Left forelimb (tissue), 1 donor: ENCODE results near the gene P2RY2.
"Not testable (repeated sequence)": the region's sequence is repeated elsewhere in the genome, so short reads cannot be mapped to it uniquely, and the experiment has no call there.

Experiments
- DNase-seq: peaks from one replicate; pipeline ENCODE4 v3.0.0-alpha.2; 2018; ENCODE audit warnings: low spot score

P2RY2 gene

DNA sequence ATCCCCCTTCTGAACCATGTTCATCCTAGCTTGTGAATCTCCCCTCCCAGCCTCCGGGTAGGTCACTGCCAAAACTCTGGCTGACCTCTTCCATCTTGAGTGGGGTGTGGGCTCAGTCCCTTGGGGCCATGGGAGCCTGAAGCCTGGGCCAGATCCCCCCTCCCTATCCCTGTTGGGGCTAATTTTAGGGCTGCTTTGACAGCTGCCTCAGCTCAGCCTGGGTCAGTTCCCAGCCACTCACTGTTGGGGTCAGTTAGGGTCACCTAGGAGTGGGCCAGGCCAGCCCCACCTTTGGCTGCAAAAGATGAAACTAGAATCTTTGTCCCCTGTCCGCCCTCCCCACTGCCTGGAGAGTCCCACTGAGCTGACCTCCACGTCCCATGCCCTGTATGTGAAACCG, 29.8 kb upstream of the P2RY2 start:
- DNase-seq, result no peak

DNA sequence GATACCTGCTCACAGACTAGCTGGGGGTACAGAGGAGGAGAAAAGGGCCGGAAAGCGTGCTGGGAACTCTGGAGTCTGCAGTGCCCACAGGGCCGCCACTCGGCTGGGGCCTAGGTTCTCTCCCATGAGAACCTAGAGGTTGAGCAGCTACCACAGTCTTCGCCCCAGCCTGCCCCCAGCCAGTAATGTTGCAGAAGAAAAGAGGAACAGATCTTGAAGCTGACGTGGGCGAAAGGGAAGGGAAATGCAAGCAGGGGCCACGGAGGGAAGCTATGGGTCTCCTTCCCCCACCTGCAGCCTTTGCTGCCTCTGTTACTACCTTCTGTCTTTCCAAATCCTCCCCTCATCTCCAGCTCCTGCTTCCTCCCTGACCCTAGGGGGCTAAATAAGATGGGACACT, 28.8 kb upstream of the P2RY2 start:
- no peak for DNase-seq

DNA sequence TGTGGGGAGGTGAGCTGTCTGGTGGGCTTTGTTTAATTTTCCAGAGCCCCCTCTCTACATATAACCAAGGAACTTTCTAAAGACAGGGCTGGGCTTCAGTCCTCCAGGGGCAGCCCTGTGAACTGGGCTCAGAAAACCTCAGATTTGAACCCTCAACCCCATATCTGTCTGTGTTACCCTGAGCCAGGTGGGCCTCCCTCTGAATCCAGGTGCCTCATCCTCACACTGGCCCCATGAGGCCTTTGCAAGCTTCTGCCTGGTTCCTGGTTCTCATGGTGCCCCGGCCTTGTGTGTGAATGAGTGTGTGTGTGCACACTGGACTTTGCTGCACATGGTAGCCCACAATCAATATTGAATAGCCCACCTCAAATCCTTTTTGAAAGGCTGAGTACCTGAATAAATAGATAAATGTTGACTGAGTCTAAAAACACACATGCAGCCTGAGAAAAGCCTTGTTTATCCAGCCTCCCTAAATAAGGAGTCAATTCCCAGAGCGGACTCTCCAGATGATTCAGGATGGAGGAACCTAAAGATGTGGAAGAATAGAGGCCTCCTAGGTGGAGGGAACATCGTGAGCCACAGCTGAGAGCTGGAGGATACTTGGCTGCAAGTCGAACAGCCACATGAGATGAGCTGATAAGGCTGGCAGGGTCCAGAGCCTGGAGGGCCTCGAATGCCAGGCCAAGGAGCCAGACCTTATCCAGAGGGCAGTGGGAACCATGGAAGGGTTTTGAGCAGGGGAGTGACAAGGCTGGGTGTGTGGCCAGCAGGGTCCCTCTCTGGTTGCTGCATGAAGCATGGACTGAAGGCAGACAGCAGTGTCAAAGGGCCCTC, 28.1 kb upstream of the P2RY2 start:
- no peak for DNase-seq

DNA sequence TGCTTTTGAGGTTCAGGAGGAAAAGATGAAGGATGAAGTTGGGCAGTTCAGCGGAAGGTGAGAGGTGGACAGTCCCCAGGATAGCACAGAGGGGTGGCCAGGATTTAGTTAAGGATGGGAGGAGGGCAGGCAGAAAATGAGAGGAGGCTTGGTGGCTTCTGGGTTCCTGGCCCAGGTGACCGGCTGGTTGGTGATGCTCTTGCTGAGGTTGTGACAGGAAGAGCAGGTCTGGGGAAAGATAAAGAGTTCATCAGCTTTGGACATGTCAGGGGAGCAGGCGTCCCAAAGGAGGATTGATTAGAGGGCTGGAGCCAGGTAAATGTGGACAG, 27.6 kb upstream of the P2RY2 start:
- DNase-seq, result no peak

DNA sequence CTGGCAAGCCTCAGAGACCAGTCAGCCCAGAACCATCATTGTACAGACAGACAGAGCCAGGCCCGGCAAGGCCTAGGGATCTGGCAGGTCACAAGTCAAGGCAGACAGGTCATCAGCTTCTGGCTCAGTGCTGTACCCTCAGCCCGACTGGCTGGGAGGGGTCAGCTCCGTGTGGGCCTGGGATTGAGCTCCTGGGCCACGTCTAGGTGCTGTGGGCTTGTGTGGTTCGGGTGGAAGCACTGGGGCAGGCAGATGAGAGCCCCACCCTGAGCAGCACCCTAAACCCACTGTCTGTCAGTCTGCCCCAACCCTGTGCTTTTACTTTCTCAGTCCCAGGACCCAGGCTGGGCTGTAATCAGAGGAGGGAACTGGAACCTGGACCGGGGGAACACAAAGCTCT, 26.9 kb upstream of the P2RY2 start:
- no peak for DNase-seq

DNA sequence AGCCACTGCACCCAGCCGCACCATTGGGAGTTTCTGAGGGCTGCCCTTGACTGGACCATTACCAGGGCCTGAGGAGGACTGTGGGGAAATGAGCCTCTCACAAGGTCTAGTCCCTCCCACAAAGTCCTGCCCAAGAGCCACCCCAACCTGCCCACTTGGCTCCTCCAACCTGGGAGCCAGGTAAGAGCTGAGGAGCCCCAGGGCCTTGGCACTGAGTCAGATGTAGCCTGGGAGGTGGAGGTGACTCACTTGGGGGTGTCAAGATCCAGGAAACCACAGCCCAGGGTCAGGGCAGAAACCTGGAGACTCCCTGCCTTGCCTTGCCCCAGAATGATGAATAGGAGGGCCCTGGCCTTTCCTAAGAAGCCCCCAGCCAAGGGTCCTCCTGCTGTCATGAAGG, 25.8 kb upstream of the P2RY2 start:
- DNase-seq, result no peak

DNA sequence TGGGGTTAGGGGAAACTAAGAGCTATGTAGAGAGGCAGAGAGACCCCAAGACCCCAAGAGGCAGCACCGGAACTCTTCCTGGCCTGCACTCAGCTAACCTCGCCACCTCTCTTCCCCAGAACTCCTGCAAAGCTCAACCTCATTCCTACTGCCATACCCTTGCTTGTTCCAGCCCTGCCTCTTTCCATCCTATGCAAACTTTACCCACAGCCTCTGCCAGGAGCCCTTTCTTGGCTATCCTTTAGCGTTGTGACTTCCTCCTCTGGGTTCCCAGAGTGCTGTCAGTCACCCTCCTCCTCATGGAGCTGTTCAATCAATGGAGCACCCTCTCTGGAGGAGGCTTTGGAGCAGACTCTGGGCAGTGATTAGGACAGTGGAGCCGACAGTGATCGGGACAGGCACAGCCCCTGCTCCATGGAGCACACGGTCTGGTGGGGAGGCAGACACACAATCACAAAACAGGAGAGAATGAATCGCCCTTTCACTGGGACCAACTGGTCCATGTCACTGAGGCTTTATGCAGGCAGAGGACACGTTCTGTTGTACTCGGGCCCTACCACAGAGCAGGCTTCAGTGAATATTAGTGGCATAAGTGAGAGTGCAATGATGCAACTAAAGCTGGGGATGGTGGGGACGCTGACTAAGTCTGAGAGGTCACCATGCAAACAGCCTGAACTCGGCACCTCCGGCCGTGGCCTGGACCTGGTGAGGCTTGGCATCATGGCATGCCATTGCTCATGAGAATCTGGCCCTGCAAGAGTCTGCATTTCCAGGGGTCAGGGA, 24.6 kb upstream of the P2RY2 start:
- no peak for DNase-seq

DNA sequence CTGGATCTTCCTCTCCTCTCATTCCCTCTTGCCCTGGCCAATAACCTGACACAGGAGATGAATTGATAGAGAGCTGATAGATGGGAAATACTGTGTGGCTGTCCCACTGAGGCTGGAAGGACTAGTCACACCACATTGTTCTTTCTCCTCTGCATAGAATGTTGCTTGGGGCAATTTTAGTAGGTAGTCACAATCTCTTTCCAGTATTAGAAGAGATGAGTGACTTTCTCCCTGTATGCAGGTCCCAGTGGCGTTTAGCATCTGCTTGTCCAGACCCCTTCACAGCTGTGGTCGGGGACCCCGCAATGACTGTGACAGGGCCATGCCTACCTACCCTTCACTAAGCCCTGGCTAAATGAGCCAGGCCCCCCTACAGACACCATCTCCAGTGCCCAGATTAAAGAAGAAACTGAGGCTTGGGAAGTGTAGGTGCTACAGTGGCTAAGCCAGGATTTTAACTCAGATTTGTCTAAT, 24.0 kb upstream of the P2RY2 start:
- DNase-seq, result no peak

DNA sequence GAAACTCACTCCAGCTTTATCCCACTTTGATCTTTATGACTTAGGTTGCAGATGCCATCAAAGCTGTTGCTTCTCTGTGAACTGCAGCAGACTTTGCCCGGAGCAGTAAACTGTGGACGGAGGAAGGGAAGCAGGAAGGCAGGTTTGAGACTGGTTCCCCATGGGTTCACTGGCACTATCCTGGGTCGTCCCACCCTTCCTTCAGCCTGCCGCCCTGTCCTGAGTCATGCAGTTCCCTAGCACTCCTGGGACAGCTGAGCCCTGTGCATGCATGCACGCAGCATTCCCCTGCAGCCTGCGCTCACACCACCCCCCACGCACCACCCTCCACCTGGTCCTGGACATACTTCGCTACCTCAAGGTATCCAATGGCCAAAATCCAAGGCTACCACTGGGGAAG, 23.5 kb upstream of the P2RY2 start:
- DNase-seq, result no peak

DNA sequence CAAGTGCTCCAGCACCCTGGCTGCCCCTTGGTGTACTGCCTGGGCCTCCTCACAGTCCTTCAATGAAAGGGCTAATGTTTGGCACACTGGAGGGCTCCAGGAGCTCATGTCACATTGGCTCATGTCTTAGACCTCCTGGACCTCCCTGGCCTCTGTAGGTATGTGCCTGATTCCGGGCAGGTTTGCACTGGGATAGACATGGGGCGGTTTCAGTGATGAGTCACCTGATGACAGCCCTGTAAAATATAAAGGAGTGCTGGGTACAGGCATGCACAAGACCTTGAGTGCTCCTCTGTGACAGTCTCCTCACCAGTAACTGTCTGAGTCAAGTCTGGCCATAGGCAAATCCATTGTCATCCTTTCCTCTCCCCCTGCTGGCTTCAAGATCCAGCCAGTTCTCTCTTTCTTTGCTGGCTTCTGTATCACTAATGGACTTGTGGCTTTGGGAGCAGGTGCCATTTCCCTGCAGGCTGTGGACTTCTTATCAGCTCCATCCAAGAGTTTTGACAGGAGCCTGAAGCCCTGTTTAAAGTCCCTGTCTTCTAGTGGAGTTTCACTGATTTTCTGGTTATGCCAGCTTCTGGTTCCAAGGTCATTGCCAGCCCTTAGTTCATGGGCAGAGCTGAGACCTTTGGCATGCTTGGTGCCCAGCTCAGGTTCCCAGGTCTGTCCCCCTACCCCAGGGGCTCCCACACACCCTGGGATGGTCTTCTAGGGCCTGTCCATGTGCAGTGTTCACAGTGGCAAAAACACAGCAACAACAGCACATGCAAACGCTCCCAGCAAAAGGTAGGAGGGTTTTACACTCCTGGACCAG, 22.7 kb upstream of the P2RY2 start:
- no peak for DNase-seq

DNA sequence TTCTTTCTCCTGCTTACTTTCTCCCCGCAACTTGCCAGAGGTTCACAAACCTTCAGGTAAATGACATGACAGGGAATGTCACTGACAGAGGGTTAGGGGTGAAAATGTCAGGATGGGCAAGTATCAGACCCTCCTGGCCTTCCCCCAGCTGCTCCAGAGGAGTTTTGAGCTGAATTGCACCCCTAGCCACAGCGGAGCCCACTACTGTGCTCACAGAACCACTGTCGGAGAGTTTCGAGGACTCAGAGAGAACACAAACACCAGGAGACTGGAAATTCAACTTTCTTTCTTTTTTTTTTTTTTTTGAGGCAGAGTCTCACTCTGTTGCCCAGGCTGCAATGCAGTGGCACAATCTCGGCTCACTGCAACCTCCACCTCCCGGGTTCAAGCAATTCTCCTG, 21.5 kb upstream of the P2RY2 start:
- no peak for DNase-seq

DNA sequence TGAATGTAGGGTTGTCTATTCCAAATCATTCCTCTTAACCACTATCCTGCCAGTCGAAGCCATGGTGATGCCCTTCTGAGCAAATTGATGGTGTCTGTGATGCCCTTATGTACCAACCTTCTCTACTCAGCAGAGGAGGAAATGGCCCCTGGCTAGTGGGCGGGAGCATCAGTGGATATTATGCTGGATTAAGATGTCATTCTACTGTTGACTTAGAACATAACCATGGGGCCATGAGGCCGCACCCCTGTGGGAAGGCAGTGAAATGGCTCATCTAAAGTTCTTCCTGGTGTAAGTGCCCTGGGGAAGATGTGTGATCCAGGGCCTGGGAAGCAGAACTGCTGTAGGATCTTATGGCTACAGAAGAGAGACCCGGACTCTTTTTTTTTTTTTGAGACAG, 20.7 kb upstream of the P2RY2 start:
- no peak for DNase-seq

DNA sequence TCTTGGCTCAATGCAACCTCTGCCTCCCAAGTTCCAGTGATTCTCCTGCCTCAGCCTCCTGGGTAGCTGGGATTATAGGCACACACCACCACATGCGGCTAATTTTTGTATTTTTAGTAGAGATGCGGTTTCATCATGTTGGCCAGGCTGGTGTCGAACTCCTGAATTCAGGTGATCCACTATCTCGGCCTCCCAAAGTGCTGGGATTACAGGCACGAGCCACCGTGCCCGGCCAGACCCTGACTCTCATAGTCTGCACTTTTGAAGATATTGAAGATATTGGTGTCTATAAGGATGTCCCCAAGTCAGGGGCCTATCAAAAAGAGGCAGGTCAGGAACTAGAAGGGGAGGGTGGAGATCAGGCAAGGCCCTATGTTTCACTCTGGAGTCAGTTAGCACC, 20.3 kb upstream of the P2RY2 start:
- not testable (repeated sequence) for DNase-seq

DNA sequence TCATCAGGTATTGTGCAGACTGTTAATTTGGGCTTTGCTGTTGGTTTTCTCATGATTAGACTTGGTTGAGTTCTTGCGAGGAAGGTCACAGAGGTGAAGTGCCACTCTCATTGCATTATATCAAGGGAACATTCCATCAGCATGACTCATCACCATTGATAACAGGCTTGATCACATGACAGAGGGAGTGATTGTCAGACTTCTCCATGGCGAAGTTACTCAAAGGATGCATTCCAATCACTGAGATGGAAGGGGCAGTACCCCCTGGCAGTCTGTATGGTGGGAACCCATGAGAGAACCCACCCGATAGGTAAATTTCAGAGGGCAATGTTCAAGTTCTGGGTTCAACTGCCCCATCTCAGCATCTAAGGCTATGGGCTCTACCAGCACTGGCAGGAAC, 19.4 kb upstream of the P2RY2 start:
- DNase-seq, result no peak

DNA sequence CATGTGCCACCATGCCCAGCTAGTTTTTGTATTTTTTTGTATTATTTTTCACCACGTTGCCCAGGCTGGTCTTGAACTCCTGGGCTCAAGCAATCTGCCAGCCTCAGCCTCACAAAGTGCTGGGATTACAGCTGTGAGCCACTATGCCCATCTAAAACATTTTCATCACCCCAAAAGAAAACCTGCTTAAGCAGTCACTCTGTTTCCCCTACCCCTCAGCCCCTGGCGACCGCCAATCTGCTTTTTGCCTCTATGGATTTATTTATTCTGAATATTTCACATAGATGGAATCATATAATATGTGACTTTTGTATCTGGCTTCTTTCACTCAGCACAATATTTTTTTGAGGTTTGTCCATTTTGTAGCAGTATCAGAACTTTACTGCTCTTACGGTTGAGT, 18.6 kb upstream of the P2RY2 start:
- no peak for DNase-seq

DNA sequence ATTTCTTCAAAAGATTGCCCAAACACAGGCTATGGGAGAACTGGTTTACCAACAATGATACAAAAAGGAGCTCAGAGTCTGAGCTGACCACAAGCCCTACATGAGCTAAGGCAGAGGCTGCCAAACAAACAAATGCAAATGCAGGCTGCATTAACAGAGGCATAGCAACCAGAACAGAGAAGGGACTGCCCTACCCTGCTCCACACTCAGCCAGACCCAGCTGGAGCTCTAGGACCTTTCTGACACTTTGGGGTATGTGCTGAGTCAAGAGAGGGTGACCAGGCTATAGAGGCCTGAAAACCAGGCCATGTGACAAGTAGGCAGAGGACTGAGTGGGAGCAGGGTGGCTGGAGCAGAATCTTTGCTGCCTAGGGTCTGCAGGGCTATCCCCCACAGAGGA, 17.8 kb upstream of the P2RY2 start:
- DNase-seq, result no peak

DNA sequence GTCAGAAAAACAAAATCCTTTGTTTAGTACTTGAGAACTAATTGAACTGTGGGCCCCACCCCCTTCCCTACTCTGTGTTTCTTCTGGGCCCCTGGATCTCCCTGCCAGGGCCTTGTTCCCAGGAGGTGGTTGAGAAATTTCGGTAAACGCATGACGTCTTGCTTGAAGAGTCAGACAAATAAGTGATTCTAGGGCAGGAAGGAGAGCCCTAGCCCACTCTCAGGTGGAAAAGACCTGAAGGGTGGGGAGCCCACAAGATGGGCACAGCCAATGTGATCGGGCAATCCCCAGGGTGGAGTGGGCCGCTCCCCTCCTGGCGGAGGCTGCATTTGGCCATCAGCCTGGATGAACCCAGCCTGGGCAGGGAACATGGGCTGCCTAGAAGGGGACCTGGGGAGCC, 16.8 kb upstream of the P2RY2 start:
- no peak for DNase-seq

DNA sequence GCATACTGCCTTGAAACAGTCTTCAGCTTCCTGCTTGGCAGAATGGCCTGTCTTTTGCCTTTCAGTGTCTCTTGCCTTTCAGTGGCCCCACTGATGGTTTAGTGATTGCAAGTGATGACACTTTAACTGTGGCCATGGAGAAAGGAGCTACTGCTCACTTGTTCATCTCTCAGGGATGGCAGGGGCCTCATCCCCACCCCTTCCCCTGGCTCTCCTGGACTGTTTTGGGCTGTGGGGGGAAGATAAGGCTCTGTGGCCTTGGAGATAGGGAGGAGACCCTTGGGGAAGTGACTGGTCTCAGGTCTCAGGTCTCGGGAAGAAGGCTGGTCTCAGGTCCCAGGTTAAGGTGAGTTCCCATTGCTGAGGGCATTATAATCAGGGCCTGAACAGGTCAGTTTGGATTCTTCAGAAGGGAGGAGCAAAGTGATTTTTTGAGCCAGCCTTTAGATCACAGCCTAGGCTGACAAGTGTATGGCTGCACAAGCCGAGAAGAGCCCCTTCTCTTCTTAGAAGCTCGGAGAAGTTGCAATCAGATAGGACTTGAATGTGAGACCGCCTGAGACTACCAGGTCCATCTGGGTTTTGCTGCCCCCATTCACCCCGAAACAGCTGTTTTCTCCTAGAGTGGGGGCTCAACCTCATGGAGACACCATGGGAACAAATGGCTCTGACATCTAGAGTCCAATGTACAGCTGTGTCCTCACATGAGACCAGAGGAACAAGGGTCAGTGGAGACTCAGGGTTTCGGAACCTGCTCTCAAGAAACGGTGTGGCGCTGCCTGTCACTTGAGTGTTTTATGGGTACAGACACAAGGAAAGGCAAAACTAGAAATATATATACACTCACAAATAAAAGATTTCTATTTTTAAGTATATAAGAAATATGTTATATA, 15.9 kb upstream of the P2RY2 start:
- DNase-seq, result no peak

DNA sequence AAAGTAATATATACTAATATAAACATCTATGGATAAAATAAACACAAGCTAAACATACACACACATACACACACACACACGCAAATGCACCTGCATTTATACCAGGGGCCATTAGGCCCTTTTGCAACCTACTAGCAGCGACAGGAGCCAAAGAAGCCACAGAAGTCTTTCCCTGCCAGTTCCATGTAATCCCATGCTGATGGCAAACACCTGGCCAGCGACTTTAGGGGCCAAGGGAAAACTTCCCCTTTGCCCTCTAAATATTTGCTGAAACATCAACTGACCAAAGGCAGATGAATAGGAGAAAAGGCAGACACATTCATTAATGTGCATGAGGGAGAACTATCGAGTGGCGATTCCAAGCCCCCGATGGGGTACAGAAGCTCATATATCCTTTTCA, 14.8 kb upstream of the P2RY2 start:
- no peak for DNase-seq

DNA sequence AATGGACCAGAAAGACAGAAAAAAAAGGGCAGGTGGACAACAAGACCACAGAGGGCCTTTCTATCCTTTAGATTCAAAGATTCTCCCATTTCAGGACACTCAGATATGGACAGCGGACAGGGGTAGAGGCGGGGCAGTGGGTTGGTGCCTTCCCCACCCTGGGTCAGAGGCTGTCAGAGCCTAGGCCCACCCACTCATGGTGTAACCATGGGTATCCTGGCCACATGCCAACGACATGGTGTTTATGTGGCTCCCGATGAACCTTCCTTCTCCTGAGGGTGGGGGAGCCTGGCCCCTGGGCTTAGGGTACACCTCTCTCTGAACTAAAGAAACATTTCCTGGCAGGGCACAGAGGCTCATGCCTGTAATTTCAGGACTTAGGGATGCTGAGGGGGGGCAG, 14.3 kb upstream of the P2RY2 start:
- no peak for DNase-seq

DNA sequence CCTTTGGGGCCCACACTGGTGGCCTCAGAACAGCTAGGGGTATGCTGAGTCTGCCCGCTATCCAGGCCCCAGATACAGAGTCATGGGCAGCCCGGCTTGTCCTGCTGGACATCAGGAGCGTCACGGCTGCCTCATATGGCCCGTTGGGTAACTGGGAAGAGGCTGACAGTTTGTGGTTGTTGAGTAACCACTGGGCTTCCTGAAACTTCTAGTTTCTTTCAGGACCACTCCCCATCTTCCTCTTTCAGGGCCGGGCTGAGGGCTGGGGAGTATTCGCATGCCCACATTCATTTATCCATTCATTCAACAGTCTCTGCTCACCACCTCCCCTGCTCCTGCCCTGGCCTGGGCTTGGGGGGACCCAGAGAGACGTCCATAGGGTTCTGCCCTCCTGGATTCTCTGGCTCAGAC, 13.4 kb upstream of the P2RY2 start:
- no peak for DNase-seq
